Measurements from ENCODE around the gene MAJIN.

- TF ChIP-seq ZNF121 (CRISPR knock-in tag; conservative IDR thresholded peaks at IDR 0.05), result no peak
- no peak for TF ChIP-seq COPS2 (conservative IDR thresholded peaks at IDR 0.05)
- TF ChIP-seq FOXA1 (IDR thresholded peaks at IDR 0.05; ENCODE audit: borderline replicate concordance), result no peak
- TF ChIP-seq, protein P1, sequence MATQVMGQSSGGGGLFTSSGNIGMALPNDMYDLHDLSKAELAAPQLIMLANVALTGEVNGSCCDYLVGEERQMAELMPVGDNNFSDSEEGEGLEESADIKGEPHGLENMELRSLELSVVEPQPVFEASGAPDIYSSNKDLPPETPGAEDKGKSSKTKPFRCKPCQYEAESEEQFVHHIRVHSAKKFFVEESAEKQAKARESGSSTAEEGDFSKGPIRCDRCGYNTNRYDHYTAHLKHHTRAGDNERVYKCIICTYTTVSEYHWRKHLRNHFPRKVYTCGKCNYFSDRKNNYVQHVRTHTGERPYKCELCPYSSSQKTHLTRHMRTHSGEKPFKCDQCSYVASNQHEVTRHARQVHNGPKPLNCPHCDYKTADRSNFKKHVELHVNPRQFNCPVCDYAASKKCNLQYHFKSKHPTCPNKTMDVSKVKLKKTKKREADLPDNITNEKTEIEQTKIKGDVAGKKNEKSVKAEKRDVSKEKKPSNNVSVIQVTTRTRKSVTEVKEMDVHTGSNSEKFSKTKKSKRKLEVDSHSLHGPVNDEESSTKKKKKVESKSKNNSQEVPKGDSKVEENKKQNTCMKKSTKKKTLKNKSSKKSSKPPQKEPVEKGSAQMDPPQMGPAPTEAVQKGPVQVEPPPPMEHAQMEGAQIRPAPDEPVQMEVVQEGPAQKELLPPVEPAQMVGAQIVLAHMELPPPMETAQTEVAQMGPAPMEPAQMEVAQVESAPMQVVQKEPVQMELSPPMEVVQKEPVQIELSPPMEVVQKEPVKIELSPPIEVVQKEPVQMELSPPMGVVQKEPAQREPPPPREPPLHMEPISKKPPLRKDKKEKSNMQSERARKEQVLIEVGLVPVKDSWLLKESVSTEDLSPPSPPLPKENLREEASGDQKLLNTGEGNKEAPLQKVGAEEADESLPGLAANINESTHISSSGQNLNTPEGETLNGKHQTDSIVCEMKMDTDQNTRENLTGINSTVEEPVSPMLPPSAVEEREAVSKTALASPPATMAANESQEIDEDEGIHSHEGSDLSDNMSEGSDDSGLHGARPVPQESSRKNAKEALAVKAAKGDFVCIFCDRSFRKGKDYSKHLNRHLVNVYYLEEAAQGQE (IDR thresholded peaks at IDR 0.05; ENCODE audit: borderline replicate concordance), result no peak
- TF ChIP-seq, protein P1 (CRISPR knock-in tag; IDR thresholded peaks at IDR 0.05; ENCODE audit: low read depth), result no peak
- no peak for TF ChIP-seq NR1H2 (CRISPR knock-in tag; IDR thresholded peaks at IDR 0.05)
- TF ChIP-seq IRF2 (CRISPR knock-in tag; IDR thresholded peaks at IDR 0.05), result no peak
- TF ChIP-seq, protein P2, sequence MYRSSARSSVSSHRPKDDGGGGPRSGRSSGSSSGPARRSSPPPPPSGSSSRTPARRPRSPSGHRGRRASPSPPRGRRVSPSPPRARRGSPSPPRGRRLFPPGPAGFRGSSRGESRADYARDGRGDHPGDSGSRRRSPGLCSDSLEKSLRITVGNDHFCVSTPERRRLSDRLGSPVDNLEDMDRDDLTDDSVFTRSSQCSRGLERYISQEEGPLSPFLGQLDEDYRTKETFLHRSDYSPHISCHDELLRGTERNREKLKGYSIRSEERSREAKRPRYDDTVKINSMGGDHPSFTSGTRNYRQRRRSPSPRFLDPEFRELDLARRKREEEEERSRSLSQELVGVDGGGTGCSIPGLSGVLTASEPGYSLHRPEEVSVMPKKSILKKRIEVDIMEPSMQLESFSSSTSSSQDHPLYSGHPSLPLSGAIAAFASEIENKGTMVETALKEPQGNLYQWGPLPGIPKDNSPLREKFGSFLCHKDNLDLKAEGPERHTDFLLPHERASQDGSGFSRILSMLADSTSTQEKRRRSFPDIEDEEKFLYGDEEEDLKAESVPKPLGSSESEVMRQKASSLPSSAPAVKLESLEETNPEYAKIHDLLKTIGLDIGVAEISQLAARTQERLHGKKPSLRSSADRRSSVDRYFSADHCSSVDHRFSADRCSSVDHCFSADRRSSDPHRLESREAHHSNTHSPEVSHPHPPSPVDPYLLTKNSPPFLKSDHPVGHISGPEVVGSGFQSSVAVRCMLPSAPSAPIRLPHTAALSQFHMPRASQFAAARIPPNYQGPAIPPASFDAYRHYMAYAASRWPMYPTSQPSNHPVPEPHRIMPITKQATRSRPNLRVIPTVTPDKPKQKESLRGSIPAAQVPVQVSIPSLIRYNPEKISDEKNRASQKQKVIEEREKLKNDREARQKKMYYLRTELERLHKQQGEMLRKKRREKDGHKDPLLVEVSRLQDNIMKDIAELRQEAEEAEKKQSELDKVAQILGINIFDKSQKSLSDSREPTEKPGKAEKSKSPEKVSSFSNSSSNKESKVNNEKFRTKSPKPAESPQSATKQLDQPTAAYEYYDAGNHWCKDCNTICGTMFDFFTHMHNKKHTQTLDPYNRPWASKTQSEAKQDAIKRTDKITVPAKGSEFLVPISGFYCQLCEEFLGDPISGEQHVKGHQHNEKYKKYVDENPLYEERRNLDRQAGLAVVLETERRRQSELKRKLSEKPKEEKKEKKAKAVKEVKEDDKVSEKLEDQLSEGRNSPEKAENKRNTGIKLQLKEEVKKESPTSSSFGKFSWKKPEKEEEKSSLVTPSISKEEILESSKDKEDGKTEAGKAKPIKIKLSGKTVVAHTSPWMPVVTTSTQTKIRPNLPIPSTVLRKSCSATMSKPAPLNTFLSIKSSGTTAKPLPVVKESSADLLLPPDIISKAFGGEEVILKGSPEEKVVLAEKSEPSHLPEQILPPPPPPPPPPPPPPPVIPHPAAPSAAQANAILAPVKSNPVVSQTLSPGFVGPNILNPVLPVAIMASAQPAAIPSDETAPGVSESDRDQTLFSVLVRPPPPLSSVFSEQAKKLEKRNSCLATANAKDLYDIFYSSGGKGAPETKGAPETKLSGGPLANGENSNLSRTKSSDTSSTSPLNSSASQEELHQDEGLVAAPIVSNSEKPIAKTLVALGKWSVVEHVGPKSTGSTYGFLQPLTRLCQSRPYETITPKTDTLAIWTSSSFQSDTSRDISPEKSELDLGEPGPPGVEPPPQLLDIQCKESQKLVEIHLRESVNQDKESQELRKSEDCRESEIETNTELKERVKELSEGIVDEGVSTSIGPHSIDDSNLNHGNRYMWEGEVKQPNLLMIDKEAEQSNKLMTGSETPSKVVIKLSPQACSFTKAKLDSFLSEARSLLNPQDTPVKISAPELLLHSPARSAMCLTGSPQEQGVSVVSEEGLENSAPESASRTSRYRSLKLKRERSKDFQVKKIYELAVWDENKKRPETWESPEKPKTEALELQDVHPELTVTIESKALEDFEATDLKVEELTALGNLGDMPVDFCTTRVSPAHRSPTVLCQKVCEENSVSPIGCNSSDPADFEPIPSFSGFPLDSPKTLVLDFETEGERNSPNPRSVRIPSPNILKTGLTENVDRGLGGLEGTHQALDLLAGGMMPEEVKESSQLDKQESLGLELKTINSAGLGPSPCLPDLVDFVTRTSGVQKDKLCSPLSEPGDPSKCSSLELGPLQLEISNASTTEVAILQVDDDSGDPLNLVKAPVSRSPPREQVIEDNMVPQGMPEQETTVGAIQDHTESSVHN (IDR thresholded peaks at IDR 0.05; ENCODE audit: borderline replicate concordance in 1 of 2, low read depth in 1 of 2), result no peak
- TF ChIP-seq NCOA1 (IDR thresholded peaks at IDR 0.05; ENCODE audit: low read depth), result no peak
- TF ChIP-seq CEBPB (tag; IDR thresholded peaks at IDR 0.05), result no peak
- TF ChIP-seq MAZ (CRISPR knock-in tag; conservative IDR thresholded peaks at IDR 0.05 in 1 of 2, IDR thresholded peaks at IDR 0.05 in 1 of 2), result no peak
- TF ChIP-seq ELF4 (CRISPR knock-in tag; IDR thresholded peaks at IDR 0.05), result no peak
- TF ChIP-seq ZKSCAN1 (IDR thresholded peaks at IDR 0.05; ENCODE audit: low read depth, low read length), result no peak
- TF ChIP-seq POLR2AphosphoS5 (IDR thresholded peaks at IDR 0.05; ENCODE audit: control insufficient read depth, insufficient read depth, low read depth, low read length), result no peak
- no peak for TF ChIP-seq GATA2 (CRISPR knock-in tag; IDR thresholded peaks at IDR 0.05)
These were observed 17.5 kb upstream of the MAJIN start for GRCh38 chr11:64989416-64989815.

Measured in K562 (cell line).